ENCODE data around the gene PLAAT2. TPM values are rescaled to one million over a fixed set of nuclear protein-coding genes. Genes with fewer than 3 reads are reported as not detected.
A peak's percentile ranks its signal among the peaks of the same experiment; 100 is the strongest.

PLAAT2 gene
- 0.58 TPM in 1 of 2 replicates, not detected in the other for total RNA-seq (2022)
- Bru-seq, nascent RNA: percentile 22 among the genes with signal in this experiment
- BruChase-seq, experiment 1, labeled RNA remaining after a 6-hour chase: percentile 24 among the genes with signal in this experiment
- percentile 22 among the genes with signal in this experiment for BruChase-seq, experiment 2, labeled RNA remaining after a 2-hour chase
- long read RNA-seq, partial matches to known transcripts: 0 of 1 reads
- long read RNA-seq, other reads (novel, unspliced or antisense): 1 of 1 reads

GRCh38 chr11:63563201-63564055, at the start of gene PLAAT2:
Gene PLAAT2, minus strand, starts transcription at chr11:63563379. Its CDS starts 55 bp downstream, at chr11:63563324.
- CTCF ChIA-PET: interaction anchor here (0.6 to 5.7 kb wide), 2 partner anchors 60 to 85 kb away, joined by 4 to 30 read pairs; no protein-coding TSS in a partner anchor
- intact Hi-C loops (cut with micrococcal nuclease): no loop called here
- no peak within 1 kb of the TSS for H3K4me3 Mint-ChIP-seq (ENCODE audit: unreplicated experiment)
- TF ChIP-seq CTCF (IDR thresholded peaks at IDR 0.05; ENCODE audit: unreplicated experiment): no peak
- peak within 1 kb of the TSS; percentile 80 for H3K27ac Mint-ChIP-seq (ENCODE audit: low read depth, unreplicated experiment)
- DNase-seq (ENCODE audit: unreplicated experiment): no peak
- H3K36me3 Mint-ChIP-seq (ENCODE audit: insufficient read depth, unreplicated experiment): peaks cover 6% of the 10 kb centered on the region
- POLR2A ChIA-PET: interaction anchor here (0.8 to 1.9 kb wide), 4 partner anchors 12 to 119 kb away, joined by 3 to 7 read pairs (median 3); partner anchors contain the start of gene PLAAT4
- peaks cover 60% of the 10 kb centered on the region for H3K4me1 Mint-ChIP-seq (ENCODE audit: insufficient read depth, unreplicated experiment)
- no peaks in the 10 kb centered on the region for H3K27me3 Mint-ChIP-seq (ENCODE audit: insufficient read depth, unreplicated experiment)
- BruUV-seq (replicated peaks): no TSS peak
- no peaks in the 10 kb centered on the region for H3K9me3 Mint-ChIP-seq (ENCODE audit: unreplicated experiment)

GRCh38 chr11:63612181-63612580, 49.0 kb upstream of the PLAAT2 start:
- DNase-seq (ENCODE audit: unreplicated experiment): no peak
- Mint-ChIP-seq H3K9me3 (ENCODE audit: unreplicated experiment) (no peaks in the 10 kb centered on the region), H3K36me3 (ENCODE audit: insufficient read depth, unreplicated experiment) (no peaks in the 10 kb centered on the region), H3K27ac (ENCODE audit: low read depth, unreplicated experiment) (no peak overlapping the region), H3K4me1 (ENCODE audit: insufficient read depth, unreplicated experiment) (peaks cover 32% of the 10 kb centered on the region), H3K27me3 (ENCODE audit: insufficient read depth, unreplicated experiment) (no peaks in the 10 kb centered on the region), H3K4me3 (ENCODE audit: unreplicated experiment) (no peak overlapping the region)
- BruUV-seq (replicated peaks): no TSS peak
- intact Hi-C loops (cut with micrococcal nuclease): no loop called here
- TF ChIP-seq CTCF (IDR thresholded peaks at IDR 0.05; ENCODE audit: unreplicated experiment): no peak
- POLR2A ChIA-PET: no interaction called here
- CTCF ChIA-PET: no interaction called here

- CTCF ChIA-PET: no interaction called here
- no TSS peak for BruUV-seq (replicated peaks)
- TF ChIP-seq CTCF (IDR thresholded peaks at IDR 0.05; ENCODE audit: unreplicated experiment): no peak
- peaks cover 32% of the 10 kb centered on the region for H3K4me1 Mint-ChIP-seq (ENCODE audit: insufficient read depth, unreplicated experiment)
- no peaks in the 10 kb centered on the region for H3K27me3 Mint-ChIP-seq (ENCODE audit: insufficient read depth, unreplicated experiment)
- no peaks in the 10 kb centered on the region for H3K36me3 Mint-ChIP-seq (ENCODE audit: insufficient read depth, unreplicated experiment)
- DNase-seq (ENCODE audit: unreplicated experiment): no peak
- H3K4me3 Mint-ChIP-seq (ENCODE audit: unreplicated experiment): no peak overlapping the region
- no peaks in the 10 kb centered on the region for H3K9me3 Mint-ChIP-seq (ENCODE audit: unreplicated experiment)
- no peak overlapping the region for H3K27ac Mint-ChIP-seq (ENCODE audit: low read depth, unreplicated experiment)
- POLR2A ChIA-PET: no interaction called here
- intact Hi-C loops (cut with micrococcal nuclease): no loop called here
Measured at GRCh38 chr11:63611395-63611747, 48.2 kb upstream of the PLAAT2 start.

DNA sequence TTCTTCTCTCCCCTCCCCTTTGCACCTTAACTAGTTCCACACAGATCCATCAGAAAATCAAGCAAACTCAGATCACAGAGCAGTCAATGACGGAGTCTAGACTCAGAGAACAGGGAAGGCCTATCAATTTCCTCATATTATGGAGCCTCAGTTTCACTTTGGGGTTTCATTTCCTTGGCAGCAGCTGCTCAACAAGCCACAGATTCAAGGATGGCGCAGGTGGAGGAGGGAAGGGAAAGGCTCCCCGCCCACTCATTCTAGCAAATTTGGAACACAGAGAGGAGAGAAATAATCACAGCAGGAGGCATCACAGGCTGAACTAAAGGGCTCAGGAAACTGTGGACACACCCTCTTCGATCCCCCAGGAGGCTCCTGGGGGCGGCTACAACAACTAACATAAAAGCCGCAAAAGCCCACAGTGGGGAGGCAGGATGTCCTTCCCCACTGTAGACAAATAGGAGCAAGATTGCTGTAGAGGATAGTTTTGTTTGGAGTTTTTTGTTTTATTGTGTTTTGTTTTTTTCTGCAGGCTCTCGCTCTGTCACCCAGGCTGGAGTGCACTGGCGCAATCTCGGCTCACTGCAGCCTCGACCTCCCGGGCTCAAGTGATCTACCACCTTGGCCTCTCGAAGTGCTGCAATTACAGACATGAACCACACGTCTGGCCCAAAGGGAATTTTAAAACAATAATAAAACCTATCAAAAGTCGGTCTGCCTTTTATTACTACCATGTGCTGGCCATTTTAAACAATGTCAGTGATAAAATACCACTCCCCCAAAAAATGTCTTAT, 47.6 kb upstream of the PLAAT2 start:
- Mint-ChIP-seq H3K27ac (ENCODE audit: low read depth, unreplicated experiment) (peak overlapping the region; percentile 59), H3K9me3 (ENCODE audit: unreplicated experiment) (no peaks in the 10 kb centered on the region), H3K36me3 (ENCODE audit: insufficient read depth, unreplicated experiment) (no peaks in the 10 kb centered on the region), H3K4me3 (ENCODE audit: unreplicated experiment) (no peak overlapping the region), H3K4me1 (ENCODE audit: insufficient read depth, unreplicated experiment) (peaks cover 32% of the 10 kb centered on the region), H3K27me3 (ENCODE audit: insufficient read depth, unreplicated experiment) (no peaks in the 10 kb centered on the region)
- TF ChIP-seq CTCF (IDR thresholded peaks at IDR 0.05; ENCODE audit: unreplicated experiment): no peak
- DNase-seq (ENCODE audit: unreplicated experiment): no peak
- POLR2A ChIA-PET: no interaction called here
- CTCF ChIA-PET: no interaction called here
- intact Hi-C loops (cut with micrococcal nuclease): no loop called here
- BruUV-seq (replicated peaks): no TSS peak

Data from MCF 10A (cell line).